ENCODE measurements around the gene ADSS2.

GRCh38 chr1:244384066-244384465, 67.6 kb downstream of the ADSS2 start:
- no peak for TF ChIP-seq CTCF (IDR thresholded peaks at IDR 0.05)
- no peak for TF ChIP-seq POLR2A (IDR thresholded peaks at IDR 0.05)
